ENCODE results near the gene SEMA3E.

The SEMA3E gene

DNA sequence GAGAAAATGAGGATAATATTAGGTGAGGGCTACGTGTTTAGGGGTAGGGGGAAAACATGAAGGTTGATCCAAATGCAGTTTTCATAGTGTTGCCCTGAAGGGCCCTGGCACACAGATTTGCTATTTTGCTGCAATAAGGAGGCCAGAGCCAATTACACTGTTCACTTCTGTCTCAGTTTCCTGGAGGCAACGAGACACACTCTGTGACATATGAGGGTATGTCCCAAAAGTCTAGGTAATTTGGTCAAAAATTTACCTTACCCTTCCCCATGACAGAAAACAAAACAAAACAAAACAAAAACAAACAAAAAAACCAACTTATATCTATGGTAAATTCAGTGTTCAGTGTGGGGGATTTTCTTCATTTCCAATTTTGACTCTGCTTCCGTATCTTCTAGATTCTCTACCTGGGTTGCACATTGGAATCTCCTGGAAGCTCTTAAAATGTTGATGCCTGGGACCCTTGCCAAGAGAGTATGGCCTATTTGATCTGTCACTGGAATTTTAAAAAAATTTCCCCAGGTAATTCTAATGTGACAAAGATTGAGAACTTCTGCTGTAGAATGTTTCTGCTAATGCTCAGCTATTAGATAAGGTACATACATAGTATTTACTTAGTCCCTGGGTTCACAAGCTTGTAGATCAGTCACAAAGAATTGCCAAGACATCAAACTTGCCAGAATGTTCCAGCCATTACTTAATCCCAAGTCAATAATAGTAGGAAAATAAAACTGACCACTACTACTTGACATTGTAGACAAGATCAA lies 139.5 kb downstream of the SEMA3E start:
- H3K9me3 Mint-ChIP-seq (ENCODE audit: low read depth): peaks cover 4% of the 10 kb centered on the region

DNA sequence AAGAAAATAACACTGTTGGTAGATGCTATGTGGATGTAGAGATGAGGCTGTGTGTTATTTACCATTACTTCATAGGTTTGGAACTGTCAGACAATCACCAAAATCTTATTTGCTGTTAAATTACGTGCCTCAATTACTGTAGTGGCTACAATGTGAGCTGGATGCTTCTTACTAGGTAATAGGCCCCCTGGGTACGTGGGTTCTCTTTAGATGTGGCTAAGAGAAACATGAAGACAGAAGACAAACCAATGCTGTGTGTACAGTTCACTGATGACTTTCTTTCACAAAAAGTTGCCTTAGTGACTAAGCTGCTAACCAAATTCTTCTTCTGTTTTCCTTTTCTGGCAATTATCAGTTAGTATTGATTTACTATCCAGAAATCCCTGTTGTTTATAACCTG lies 144.6 kb downstream of the SEMA3E start:
- Mint-ChIP-seq H3K36me3 (no peaks in the 10 kb centered on the region), H3K4me3 (no peak overlapping the region), H3K9me3 (ENCODE audit: low read depth) (no peaks in the 10 kb centered on the region), H3K27ac (no peak overlapping the region), H3K4me1 (ENCODE audit: low read depth) (no peaks in the 10 kb centered on the region), H3K27me3 (no peaks in the 10 kb centered on the region)

More for the DNA sequence above, 139.5 kb downstream of the SEMA3E start:
- Mint-ChIP-seq H3K4me1 (ENCODE audit: low read depth) (no peaks in the 10 kb centered on the region), H3K4me3 (no peak overlapping the region), H3K27me3 (no peaks in the 10 kb centered on the region), H3K36me3 (no peaks in the 10 kb centered on the region), H3K27ac (no peak overlapping the region)

DNA sequence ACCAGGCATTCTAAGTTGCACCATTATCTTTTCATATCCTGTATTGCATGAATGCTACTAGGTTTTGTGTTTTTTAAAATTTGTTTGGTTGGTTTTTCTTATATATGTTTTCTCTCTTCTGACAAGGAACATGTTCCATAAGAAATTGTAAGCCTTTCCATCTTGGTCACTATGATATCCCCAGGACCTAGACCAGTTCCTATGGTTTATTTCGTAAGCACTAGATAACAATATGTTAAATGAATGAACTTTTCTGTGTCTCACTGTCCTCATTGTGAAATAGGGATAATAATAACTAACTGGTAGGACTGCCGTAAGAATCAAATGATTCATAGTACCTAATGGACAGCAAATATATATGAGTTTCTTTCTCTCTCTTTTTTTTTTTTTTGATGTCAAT lies 146.3 kb downstream of the SEMA3E start:
- H3K27me3 Mint-ChIP-seq: no peaks in the 10 kb centered on the region
- H3K36me3 Mint-ChIP-seq: no peaks in the 10 kb centered on the region
- no peak overlapping the region for H3K27ac Mint-ChIP-seq
- no peak overlapping the region for H3K4me3 Mint-ChIP-seq
- no peaks in the 10 kb centered on the region for H3K4me1 Mint-ChIP-seq (ENCODE audit: low read depth)
- H3K9me3 Mint-ChIP-seq (ENCODE audit: low read depth): no peaks in the 10 kb centered on the region

DNA sequence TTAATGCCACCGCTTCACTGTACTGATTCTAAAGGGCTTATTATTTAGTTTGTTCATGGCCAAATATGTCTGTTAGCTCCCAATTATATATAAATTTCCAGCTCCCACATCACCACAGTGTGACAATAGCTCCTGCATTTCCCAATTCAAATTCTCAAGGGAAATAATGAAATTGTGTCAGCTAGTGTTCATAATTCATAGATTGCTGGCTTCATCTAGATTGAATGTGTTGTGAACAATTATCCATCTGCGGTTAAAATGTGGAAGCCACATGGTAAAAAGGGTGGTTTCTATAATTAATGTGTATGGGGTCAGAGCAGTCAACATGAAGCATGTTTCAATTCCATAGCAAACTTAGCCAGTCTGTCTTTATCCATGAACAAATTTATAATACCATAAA lies 154.3 kb downstream of the SEMA3E start:
- Mint-ChIP-seq H3K27ac (no peak overlapping the region), H3K36me3 (no peaks in the 10 kb centered on the region), H3K4me3 (no peak overlapping the region), H3K9me3 (ENCODE audit: low read depth) (no peaks in the 10 kb centered on the region), H3K27me3 (no peaks in the 10 kb centered on the region), H3K4me1 (ENCODE audit: low read depth) (no peaks in the 10 kb centered on the region)

DNA sequence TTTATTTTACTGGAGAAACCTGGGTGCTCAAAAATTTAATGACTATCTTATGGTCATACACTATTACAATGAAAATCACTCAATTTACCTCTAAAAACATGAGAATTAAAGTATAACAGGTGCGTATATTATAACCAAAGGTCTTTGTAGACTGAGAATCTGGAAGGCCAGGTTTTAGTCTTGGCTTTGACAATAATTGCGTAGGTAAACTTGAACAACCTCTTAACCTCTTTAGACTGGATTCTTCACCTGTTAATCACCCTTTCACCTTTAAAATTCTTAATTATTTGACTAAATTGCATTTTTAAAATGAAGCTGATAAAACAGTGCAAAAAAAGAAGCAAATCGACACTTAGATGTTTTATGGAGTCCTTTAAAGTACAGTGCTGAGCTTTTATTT lies 156.1 kb downstream of the SEMA3E start:
- H3K27ac Mint-ChIP-seq: no peak overlapping the region
- no peaks in the 10 kb centered on the region for H3K27me3 Mint-ChIP-seq
- no peak overlapping the region for H3K4me3 Mint-ChIP-seq
- H3K4me1 Mint-ChIP-seq (ENCODE audit: low read depth): no peaks in the 10 kb centered on the region
- H3K36me3 Mint-ChIP-seq: no peaks in the 10 kb centered on the region
- peaks cover 5% of the 10 kb centered on the region for H3K9me3 Mint-ChIP-seq (ENCODE audit: low read depth)

DNA sequence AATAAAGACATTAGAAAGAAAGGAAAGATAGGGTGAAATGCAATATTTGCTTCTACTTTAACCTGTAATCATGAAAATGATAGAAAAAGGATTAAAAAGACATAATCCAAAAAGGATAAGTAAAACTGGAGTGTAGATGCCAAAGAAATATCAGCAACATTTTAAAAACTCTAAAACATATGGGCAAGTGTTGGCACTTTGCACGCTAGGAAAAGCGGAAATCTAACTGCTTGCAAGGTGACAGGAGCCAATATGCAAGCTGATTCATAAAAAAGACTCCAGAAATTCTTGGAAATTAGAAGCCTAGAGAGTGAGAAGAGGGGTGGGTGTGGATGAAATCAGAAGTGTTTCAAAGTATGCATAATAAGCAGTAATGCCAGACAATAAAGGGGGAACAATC lies 161.1 kb downstream of the SEMA3E start:
- no peaks in the 10 kb centered on the region for H3K36me3 Mint-ChIP-seq
- no peaks in the 10 kb centered on the region for H3K4me1 Mint-ChIP-seq (ENCODE audit: low read depth)
- H3K9me3 Mint-ChIP-seq (ENCODE audit: low read depth): peaks cover 6% of the 10 kb centered on the region
- no peak overlapping the region for H3K27ac Mint-ChIP-seq
- H3K27me3 Mint-ChIP-seq: no peaks in the 10 kb centered on the region
- no peak overlapping the region for H3K4me3 Mint-ChIP-seq

DNA sequence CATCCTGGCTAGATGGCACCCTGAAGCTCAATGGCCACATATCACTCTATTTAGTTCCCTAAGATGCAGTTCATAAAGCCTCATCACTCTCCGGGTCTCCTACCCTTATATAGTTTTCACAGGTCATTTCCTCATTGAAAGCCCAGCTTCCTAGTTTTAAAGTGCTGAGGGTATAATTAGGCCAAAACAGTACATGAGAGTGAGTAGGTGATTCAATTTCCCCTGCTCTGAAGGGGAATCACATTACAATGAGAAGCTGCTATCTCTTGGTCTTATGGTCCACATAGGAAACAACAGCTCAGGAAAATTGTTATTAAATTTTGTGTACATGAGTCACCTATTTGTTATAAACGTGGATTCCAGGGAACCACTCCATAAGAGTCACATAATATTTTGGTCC lies 162.0 kb downstream of the SEMA3E start:
- H3K36me3 Mint-ChIP-seq: no peaks in the 10 kb centered on the region
- H3K4me3 Mint-ChIP-seq: no peak overlapping the region
- H3K27me3 Mint-ChIP-seq: no peaks in the 10 kb centered on the region
- H3K9me3 Mint-ChIP-seq (ENCODE audit: low read depth): peaks cover 9% of the 10 kb centered on the region
- H3K27ac Mint-ChIP-seq: no peak overlapping the region
- no peaks in the 10 kb centered on the region for H3K4me1 Mint-ChIP-seq (ENCODE audit: low read depth)

DNA sequence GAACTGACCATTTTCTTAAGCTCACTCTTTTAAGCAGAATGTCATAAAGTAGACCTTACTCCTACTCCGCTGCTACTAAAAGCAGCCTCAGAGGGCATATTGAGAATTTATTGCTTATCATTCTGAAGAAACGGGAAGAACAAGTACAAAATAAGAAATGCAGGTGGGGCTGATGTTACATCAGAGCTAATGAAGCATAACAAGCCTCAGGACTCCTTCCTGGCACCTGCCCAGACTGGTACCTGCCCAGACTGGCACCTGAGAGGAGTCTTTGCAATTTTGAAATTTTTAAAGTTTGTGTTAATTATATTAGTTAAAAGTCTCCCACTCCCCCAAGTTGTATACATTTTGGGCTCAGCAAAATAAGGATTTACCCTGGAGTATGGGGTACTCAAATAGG lies 162.4 kb downstream of the SEMA3E start:
- no peak overlapping the region for H3K27ac Mint-ChIP-seq

DNA sequence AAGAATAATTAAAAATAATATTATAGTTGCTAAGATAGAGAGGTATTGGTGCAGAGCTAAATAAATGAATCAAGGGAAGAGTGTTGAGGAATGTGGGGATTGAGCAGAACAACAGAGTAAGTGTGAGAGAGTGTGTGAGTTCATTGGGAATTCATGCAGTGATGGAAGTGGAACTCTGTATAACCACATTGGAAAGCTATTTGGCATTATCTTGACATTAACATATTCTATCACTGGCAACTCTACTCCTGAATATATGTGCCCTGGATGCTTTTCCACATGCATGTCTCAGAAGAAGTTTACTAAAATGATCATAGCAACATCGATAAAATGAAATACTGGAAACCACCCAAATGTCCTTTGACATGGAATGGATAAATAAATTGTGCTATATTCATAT lies 164.1 kb downstream of the SEMA3E start:
- no peaks in the 10 kb centered on the region for H3K4me1 Mint-ChIP-seq (ENCODE audit: low read depth)
- H3K4me3 Mint-ChIP-seq: no peak overlapping the region
- H3K27me3 Mint-ChIP-seq: no peaks in the 10 kb centered on the region
- H3K9me3 Mint-ChIP-seq (ENCODE audit: low read depth): peaks cover 9% of the 10 kb centered on the region
- H3K36me3 Mint-ChIP-seq: no peaks in the 10 kb centered on the region
- no peak overlapping the region for H3K27ac Mint-ChIP-seq

More for the DNA sequence above, 162.4 kb downstream of the SEMA3E start:
- Mint-ChIP-seq H3K4me3 (no peak overlapping the region), H3K27me3 (no peaks in the 10 kb centered on the region), H3K4me1 (ENCODE audit: low read depth) (no peaks in the 10 kb centered on the region), H3K9me3 (ENCODE audit: low read depth) (peaks cover 9% of the 10 kb centered on the region), H3K36me3 (no peaks in the 10 kb centered on the region)

DNA sequence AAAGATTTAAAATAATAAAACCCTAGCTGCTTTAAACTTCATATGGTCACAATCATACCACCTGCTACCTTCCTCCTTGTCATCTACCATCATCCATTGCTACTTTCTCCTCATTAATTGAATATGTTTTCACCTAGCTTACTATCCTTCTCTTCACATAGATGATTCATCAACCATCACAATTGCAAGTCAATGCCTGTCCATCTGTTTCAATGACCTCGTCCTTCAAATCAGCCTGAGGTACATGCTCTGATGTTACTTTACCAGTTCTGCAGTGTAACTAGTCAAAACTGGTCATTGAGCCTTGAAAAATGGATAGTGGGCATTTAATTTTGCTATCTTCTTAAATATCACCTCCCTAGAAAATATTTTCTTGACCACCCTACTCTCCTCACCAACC lies 164.7 kb downstream of the SEMA3E start:
- no peak overlapping the region for H3K27ac Mint-ChIP-seq
- peaks cover 9% of the 10 kb centered on the region for H3K9me3 Mint-ChIP-seq (ENCODE audit: low read depth)
- H3K4me3 Mint-ChIP-seq: no peak overlapping the region
- H3K27me3 Mint-ChIP-seq: no peaks in the 10 kb centered on the region
- no peaks in the 10 kb centered on the region for H3K4me1 Mint-ChIP-seq (ENCODE audit: low read depth)
- no peaks in the 10 kb centered on the region for H3K36me3 Mint-ChIP-seq

DNA sequence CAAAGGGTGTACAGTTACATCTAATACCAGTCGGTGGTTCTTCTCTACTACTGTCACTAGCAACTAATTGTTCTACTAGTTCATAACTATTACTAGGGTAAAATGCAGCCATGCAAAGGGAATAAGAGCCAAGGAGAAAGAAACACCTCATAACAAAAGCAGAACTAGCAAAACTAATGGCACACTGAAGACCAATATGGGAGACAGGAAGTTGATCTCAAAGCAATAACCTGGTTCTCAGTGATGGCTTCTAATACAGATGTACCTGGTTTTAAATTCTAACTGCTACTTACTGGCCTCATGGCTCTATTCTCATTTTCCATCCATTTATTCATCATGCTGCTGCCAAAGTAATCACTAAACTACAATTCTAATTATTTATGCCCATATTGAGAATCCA lies 170.3 kb downstream of the SEMA3E start:
- Mint-ChIP-seq H3K36me3 (no peaks in the 10 kb centered on the region), H3K4me1 (ENCODE audit: low read depth) (no peaks in the 10 kb centered on the region), H3K27me3 (no peaks in the 10 kb centered on the region), H3K4me3 (no peak overlapping the region), H3K9me3 (ENCODE audit: low read depth) (peaks cover 9% of the 10 kb centered on the region), H3K27ac (no peak overlapping the region)

DNA sequence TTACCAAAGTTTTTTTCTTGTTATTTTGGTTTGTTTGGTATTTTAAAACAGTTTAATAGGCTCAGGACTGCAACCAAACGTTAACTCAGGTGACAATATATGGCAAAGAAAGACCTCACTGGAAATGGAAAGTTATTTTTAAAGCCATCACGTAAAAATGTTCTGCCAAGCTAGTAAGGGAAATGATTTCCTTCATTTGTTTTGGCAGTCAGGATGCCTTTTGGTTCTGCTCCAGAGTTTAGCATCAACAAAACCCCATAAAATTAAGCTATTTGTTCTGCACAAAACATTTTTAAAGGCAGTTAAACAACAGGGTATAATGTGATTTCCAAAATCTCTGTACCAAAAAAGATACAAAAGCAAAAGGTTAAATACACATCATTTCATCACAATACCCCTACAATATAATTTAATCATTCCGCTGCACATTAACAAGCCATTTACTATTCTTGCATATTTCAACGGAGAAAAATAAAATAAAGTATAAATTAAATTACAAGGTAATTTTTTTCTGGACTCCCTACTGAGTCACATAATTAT lies 172.4 kb downstream of the SEMA3E start:
- no peak overlapping the region for H3K4me3 Mint-ChIP-seq
- H3K4me1 Mint-ChIP-seq (ENCODE audit: low read depth): no peaks in the 10 kb centered on the region
- H3K27ac Mint-ChIP-seq: no peak overlapping the region
- H3K36me3 Mint-ChIP-seq: no peaks in the 10 kb centered on the region
- H3K9me3 Mint-ChIP-seq (ENCODE audit: low read depth): peaks cover 4% of the 10 kb centered on the region
- no peaks in the 10 kb centered on the region for H3K27me3 Mint-ChIP-seq

DNA sequence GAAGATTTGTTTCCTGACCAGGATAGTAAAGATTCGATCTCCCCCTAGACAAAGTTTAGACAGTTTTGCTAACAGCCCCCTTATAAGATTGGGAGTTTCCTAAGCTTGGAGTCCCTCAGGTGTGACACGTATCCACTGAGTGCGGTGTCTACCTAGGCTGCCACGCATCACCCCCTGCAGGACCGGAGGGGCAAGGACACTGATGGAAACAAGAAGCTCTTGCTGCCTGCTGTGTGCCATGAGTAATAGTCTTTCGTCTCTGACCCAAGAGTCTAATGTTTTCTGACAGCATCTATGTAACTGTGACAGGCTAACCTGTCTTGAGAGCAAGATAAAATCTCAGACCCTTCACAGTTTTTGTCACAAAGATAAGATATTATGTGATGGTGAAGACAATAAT lies 173.5 kb downstream of the SEMA3E start:
- no peak overlapping the region for H3K27ac Mint-ChIP-seq
- H3K9me3 Mint-ChIP-seq (ENCODE audit: low read depth): peaks cover 4% of the 10 kb centered on the region
- no peaks in the 10 kb centered on the region for H3K4me1 Mint-ChIP-seq (ENCODE audit: low read depth)
- H3K4me3 Mint-ChIP-seq: no peak overlapping the region
- H3K36me3 Mint-ChIP-seq: no peaks in the 10 kb centered on the region
- no peaks in the 10 kb centered on the region for H3K27me3 Mint-ChIP-seq

DNA sequence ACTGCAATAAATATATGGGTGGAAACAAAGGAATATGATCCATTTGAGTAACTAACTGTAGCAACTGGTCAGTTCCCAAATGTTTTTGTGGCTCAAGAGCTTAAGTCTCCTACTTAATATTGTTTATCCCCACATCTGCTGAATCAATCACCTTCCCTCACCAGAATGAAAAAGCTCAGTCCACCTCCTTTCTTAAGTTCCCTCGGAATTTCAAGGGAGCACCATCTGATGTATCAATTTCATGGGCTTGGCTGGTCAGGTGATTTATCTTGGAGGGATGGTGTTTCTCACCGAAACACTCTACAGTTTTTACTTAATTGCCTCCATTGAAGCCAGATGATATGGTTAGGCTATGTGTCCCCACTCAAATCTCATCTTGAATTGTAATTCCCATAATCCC lies 176.6 kb downstream of the SEMA3E start:
- no peaks in the 10 kb centered on the region for H3K36me3 Mint-ChIP-seq
- H3K4me1 Mint-ChIP-seq (ENCODE audit: low read depth): no peaks in the 10 kb centered on the region
- H3K4me3 Mint-ChIP-seq: no peak overlapping the region
- H3K27ac Mint-ChIP-seq: no peak overlapping the region
- H3K9me3 Mint-ChIP-seq (ENCODE audit: low read depth): peaks cover 2% of the 10 kb centered on the region
- no peaks in the 10 kb centered on the region for H3K27me3 Mint-ChIP-seq

DNA sequence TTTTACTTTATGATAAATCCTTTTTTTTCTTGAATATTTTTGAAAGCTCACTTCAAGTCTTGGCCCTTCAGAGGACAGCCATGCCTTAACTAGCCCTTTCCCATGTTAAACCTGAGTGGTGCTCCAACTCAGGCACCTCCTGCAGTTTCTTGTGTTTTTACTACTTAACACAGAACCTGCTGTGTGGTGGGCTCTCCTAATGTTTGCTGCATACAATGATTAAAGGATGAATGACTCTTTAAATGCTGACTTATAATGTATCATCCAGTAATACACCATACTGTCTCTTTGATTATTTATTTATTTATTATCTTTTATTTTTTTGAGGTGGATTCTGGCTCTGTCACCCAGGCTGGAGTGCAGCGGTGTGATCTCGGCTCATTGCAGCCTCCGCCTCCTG lies 179.4 kb downstream of the SEMA3E start:
- Mint-ChIP-seq H3K27me3 (no peaks in the 10 kb centered on the region), H3K36me3 (no peaks in the 10 kb centered on the region), H3K4me1 (ENCODE audit: low read depth) (no peaks in the 10 kb centered on the region)

DNA sequence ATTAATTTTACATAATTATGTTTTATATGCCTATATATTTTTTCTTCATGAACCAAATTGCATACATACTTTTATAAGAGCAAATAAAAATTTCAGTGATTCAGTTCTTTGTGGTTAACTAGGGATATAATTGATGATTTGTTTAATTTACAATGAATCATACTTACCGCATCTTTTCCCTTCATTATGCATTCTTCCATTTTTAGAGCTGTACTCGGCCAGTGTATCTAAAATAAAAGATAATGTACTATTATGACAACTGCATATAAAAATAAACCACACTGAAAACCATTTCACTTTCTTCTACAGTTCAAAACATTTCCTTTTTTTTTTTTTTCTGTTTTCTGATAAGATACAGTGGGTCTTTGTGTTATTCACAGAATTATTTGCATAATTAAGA lies 179.9 kb downstream of the SEMA3E start:
- H3K27ac Mint-ChIP-seq: no peak overlapping the region
- H3K27me3 Mint-ChIP-seq: no peaks in the 10 kb centered on the region
- H3K36me3 Mint-ChIP-seq: no peaks in the 10 kb centered on the region
- H3K9me3 Mint-ChIP-seq (ENCODE audit: low read depth): peaks cover 8% of the 10 kb centered on the region
- no peak overlapping the region for H3K4me3 Mint-ChIP-seq
- H3K4me1 Mint-ChIP-seq (ENCODE audit: low read depth): no peaks in the 10 kb centered on the region

More for the DNA sequence above, 179.4 kb downstream of the SEMA3E start:
- peaks cover 8% of the 10 kb centered on the region for H3K9me3 Mint-ChIP-seq (ENCODE audit: low read depth)
- H3K27ac Mint-ChIP-seq: no peak overlapping the region
- H3K4me3 Mint-ChIP-seq: no peak overlapping the region

Data from activated naive CD8-positive, alpha-beta T cell (primary cell).